Activated B cell treated with CpG ODN at 0.5 μM for 24 hours (primary cell): ENCODE results near the gene CENPL. TPM values are rescaled to one million over a fixed set of nuclear protein-coding genes. Genes with fewer than 3 reads are reported as not detected.
"Not testable (repeated sequence)": the region's sequence is repeated elsewhere in the genome, so short reads cannot be mapped to it uniquely, and the experiment has no call there.

ENCODE experiments used
- ATAC-seq: fragments of 200-7000 bp; cut with Tn5 transposase; one replicate; pipeline ENCODE4 v1.10.0; 2021; ENCODE audit warnings: low read depth, mild to moderate bottlenecking, moderate library complexity
- CTCF ChIA-PET: fragments of 350-600 bp; sonication (Branson Sonifier 250); formaldehyde crosslinking; loops from one replicate; lab custom pipeline; 2021; ENCODE audit warnings: antibody characterized with exemption; lab: Charles Lee
- POLR2A ChIA-PET: fragments of 350-600 bp; sonication (Branson Sonifier 250); formaldehyde crosslinking; loops from one replicate; lab custom pipeline; 2021; ENCODE audit warnings: antibody characterized with exemption; lab: Charles Lee
- DNase-seq: peaks from one replicate; pipeline ENCODE4 v3.0.0; 2022
- H3K27ac Mint-ChIP-seq: one replicate; pipeline ENCODE4 v1.8.0; 2020; ENCODE audit warnings: mixed read lengths
- H3K27me3 Mint-ChIP-seq: one replicate; pipeline ENCODE4 v1.8.0; 2021; ENCODE audit warnings: mixed read lengths
- H3K36me3 Mint-ChIP-seq: one replicate; pipeline ENCODE4 v1.8.0; 2021; ENCODE audit warnings: low read depth, mixed read lengths
- H3K4me1 Mint-ChIP-seq: one replicate; pipeline ENCODE4 v1.8.0; 2021; ENCODE audit warnings: mixed read lengths
- H3K4me3 Mint-ChIP-seq: one replicate; pipeline ENCODE4 v1.8.0; 2020; ENCODE audit warnings: mild to moderate bottlenecking, mixed read lengths
- H3K9me3 Mint-ChIP-seq: one replicate; pipeline ENCODE4 v1.8.0; 2020; ENCODE audit warnings: mixed read lengths
- intact Hi-C: fragments of 100-400 bp; cut with micrococcal nuclease; formaldehyde crosslinking; loops from one replicate; pipeline ENCODE4 v1.15.1; 2024
- total RNA-seq: library from RNA; stranded (reverse); gene quantifications from 2 replicates; pipeline ENCODE4 v1.2.3, GENCODE V29; 2022
- TF ChIP-seq, protein P1 (sequence below): fragments of 200-600 bp; IDR thresholded peaks from one replicate; pipeline ENCODE4 v1.8.0; 2022; ENCODE audit warnings: antibody characterized with exemption, mild to moderate bottlenecking

Gene CENPL
- total RNA-seq, 1 donor from 2014 or later, result 14.0 TPM

DNA sequence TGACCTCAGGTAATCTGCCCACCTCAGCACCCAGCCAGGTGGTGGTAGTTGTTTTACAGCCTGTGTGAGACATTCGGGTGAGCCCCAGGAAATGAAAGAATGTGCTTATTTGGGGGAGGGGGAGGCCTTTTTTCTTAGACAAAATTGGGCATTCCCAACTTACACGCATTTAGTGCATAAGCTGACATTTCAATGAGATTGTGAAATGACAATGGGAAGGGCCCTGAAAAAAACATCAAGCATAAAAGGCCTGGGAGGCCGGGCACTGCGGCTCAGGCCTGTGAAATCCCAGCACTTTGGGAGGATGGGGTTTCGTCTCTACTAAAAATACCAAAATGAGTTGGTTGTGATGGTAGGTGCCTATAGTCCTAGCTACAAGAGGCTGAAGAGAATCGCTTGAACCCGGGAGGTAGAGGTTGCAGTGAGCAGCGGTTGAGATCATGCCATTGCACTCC, 38.1 kb upstream of the CENPL start:
- H3K27me3 Mint-ChIP-seq, result no peaks in the 10 kb centered on the region
- POLR2A ChIA-PET, result interaction anchor here (0.7 to 1.6 kb wide), 4 partner anchors 8 to 445 kb away, joined by 3 to 6 read pairs (median 4); partner anchors contain the start of genes CENPL and DARS2
- intact Hi-C loops, result loop anchor here (10.0 kb wide), 1 partner anchor 882 kb away; no protein-coding TSS in a partner anchor
- no peak for ATAC-seq
- H3K9me3 Mint-ChIP-seq, result no peaks in the 10 kb centered on the region
- no peak for DNase-seq
- peaks cover 75% of the 10 kb centered on the region for H3K36me3 Mint-ChIP-seq
- TF ChIP-seq, protein P1, sequence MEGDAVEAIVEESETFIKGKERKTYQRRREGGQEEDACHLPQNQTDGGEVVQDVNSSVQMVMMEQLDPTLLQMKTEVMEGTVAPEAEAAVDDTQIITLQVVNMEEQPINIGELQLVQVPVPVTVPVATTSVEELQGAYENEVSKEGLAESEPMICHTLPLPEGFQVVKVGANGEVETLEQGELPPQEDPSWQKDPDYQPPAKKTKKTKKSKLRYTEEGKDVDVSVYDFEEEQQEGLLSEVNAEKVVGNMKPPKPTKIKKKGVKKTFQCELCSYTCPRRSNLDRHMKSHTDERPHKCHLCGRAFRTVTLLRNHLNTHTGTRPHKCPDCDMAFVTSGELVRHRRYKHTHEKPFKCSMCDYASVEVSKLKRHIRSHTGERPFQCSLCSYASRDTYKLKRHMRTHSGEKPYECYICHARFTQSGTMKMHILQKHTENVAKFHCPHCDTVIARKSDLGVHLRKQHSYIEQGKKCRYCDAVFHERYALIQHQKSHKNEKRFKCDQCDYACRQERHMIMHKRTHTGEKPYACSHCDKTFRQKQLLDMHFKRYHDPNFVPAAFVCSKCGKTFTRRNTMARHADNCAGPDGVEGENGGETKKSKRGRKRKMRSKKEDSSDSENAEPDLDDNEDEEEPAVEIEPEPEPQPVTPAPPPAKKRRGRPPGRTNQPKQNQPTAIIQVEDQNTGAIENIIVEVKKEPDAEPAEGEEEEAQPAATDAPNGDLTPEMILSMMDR, result no peak
- no peak overlapping the region for H3K4me3 Mint-ChIP-seq
- peaks cover 51% of the 10 kb centered on the region for H3K4me1 Mint-ChIP-seq
- H3K27ac Mint-ChIP-seq, result peak overlapping the region; percentile 24
- CTCF ChIA-PET, result no interaction called here

DNA sequence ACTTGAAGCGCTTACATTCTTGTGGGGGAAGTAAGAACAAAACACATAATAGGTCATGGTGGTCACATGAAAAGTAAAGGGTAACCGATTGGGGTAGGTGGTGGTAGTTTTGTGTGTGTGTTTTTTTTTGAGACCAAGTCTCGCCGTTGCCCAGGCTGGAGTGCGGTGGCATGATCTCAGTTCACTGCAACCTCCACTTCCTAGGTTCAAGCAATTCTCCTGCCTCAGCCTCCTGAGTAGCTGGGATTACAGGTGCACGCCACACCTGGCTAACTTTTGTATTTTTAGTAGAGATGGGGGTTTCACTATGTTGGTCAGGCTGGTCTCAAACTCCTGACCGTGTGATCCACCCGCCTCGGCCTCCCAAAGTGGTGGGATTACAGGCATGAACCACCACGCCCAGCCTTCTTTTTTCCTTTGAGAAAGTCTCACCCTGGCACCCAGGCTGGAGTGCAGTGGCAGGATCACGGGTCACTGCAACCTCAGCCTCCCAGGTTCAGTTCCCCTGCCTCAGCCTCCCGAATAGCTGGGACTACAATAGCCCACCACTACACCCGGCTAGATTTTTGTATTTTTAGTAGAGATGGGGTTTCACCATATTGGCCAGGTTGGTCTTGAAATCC, 37.6 kb upstream of the CENPL start:
- H3K27me3 Mint-ChIP-seq, DNase-seq, H3K4me3 Mint-ChIP-seq, H3K9me3 Mint-ChIP-seq, CTCF ChIA-PET: not testable (repeated sequence)
- POLR2A ChIA-PET, result interaction anchor here (0.7 to 1.7 kb wide), 4 partner anchors 7 to 448 kb away, joined by 3 to 11 read pairs (median 5); partner anchors contain the start of genes CENPL and DARS2
- H3K36me3 Mint-ChIP-seq, result peaks cover 75% of the 10 kb centered on the region
- intact Hi-C loops, result loop anchor here (10.0 kb wide), 1 partner anchor 883 kb away; no protein-coding TSS in a partner anchor
- H3K4me1 Mint-ChIP-seq, result peaks cover 47% of the 10 kb centered on the region
- ATAC-seq, result peak; percentile 10
- peak overlapping the region; percentile 24 for H3K27ac Mint-ChIP-seq

DNA sequence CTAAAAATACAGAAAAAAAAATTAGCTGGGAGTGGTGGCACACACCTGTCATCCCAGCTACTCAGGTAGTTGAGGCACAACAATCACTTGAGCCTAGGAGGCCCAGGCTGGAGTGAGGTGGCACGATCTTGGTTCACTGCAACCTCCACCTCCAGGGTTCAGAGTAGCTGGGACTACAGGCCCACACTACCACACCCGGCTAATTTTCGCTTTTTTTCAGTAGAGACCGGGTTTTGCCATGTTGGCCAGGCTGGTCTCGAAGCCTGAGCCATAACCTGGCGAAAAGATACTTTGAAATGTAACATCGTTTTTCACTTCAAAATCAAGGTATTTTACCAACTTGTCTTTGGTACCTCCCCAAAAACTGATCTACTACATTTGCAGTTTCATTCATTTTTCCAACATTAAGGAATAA, 37.1 kb upstream of the CENPL start:
- no peak for ATAC-seq
- no peak for DNase-seq
- TF ChIP-seq, protein P1, result no peak
- H3K27ac Mint-ChIP-seq, result peak overlapping the region; percentile 24
- POLR2A ChIA-PET, result interaction anchor here (1.6 to 1.7 kb wide), 2 partner anchors 37 to 448 kb away, joined by 3 to 11 read pairs; partner anchors contain the start of genes CENPL and DARS2
- intact Hi-C loops, result loop anchor here (10.0 kb wide), 1 partner anchor 883 kb away; no protein-coding TSS in a partner anchor
- peaks cover 74% of the 10 kb centered on the region for H3K36me3 Mint-ChIP-seq
- H3K27me3 Mint-ChIP-seq, result no peaks in the 10 kb centered on the region
- CTCF ChIA-PET, result no interaction called here
- H3K4me1 Mint-ChIP-seq, result peaks cover 42% of the 10 kb centered on the region
- no peaks in the 10 kb centered on the region for H3K9me3 Mint-ChIP-seq
- no peak overlapping the region for H3K4me3 Mint-ChIP-seq

DNA sequence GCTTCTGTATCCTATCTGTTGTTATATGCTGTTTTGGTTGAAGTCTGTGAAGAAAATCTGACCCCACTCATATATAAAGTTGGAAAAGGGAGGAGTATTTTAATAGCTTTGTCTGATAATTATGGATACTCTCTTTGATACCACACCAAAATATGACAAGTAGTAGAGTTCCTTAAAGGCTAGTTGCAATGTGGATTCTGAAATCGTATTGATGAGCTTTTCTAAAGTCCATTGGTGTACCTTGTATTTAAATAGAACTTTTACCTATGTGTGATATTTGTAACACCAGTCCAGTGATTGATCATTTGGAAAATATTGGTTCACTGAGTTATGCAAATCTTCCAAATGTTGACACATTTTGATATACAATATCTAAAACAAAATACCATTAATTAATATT, 35.4 kb upstream of the CENPL start:
- DNase-seq (no peak), ATAC-seq (no peak)
- CTCF ChIA-PET, result no interaction called here
- H3K27ac Mint-ChIP-seq, result no peak overlapping the region
- POLR2A ChIA-PET, result interaction anchor here (1.1 to 2.0 kb wide), 3 partner anchors 9 to 74 kb away, joined by 3 to 13 read pairs (median 4); partner anchors contain the start of gene ZBTB37
- intact Hi-C loops, result loop anchor here (10.0 kb wide), 1 partner anchor 885 kb away; no protein-coding TSS in a partner anchor
- H3K36me3 Mint-ChIP-seq, result peaks cover 73% of the 10 kb centered on the region
- peaks cover 26% of the 10 kb centered on the region for H3K4me1 Mint-ChIP-seq
- TF ChIP-seq, protein P1, result no peak
- H3K4me3 Mint-ChIP-seq, result no peak overlapping the region
- H3K27me3 Mint-ChIP-seq, result no peaks in the 10 kb centered on the region
- H3K9me3 Mint-ChIP-seq, result no peaks in the 10 kb centered on the region

DNA sequence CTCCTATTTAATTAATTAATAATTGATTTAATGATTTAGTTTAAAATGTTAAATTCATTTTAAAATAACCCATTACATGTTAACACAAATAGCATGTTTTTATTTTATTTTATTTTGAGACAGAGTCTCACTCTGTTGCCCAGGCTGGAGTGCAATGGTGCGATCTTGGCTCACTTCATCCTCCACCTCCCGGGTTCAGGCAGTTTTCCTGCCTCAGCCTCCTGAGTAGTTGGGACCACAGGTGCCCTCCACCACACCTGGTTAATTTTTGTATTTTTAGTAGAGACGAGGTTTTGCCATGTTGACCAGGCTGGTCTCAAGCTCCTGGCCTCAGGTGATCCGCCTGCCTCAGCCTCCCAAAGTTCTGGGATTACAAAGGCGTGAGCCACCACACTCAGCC, 34.9 kb upstream of the CENPL start:
- H3K9me3 Mint-ChIP-seq, ATAC-seq, H3K27ac Mint-ChIP-seq, intact Hi-C loops, CTCF ChIA-PET, H3K4me3 Mint-ChIP-seq, DNase-seq, H3K27me3 Mint-ChIP-seq: not testable (repeated sequence)
- Mint-ChIP-seq H3K36me3 (peaks cover 73% of the 10 kb centered on the region), H3K4me1 (peaks cover 20% of the 10 kb centered on the region)
- POLR2A ChIA-PET, result interaction anchor here (1.3 to 2.0 kb wide), 2 partner anchors 8 to 9 kb away, joined by 3 to 13 read pairs; partner anchors contain the start of gene ZBTB37

DNA sequence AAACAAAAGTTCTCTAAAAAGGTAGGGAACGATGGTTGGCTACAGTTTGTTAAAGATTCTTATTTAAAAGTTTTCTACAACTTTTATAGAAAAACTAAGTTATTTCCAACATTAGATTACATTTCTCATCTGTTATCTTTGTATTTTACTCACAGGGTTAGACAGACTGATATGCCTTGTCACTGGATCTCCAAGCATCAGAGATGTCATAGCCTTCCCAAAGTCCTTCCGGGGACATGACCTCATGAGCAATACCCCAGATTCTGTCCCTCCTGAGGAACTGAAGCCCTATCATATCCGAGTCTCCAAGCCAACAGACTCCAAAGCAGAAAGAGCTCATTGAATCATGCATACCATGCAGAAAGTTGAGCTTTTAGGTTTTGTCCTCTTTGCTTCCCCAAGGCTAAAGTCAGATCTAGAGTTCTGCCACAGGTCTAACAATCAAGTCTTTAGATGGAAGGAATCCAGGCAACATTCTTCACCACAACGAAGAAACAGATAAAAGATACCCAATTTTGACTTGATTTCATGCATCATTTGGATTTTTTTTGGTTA, 32.8 kb upstream of the CENPL start:
- TF ChIP-seq, protein P1, result no peak
- H3K27me3 Mint-ChIP-seq, result no peaks in the 10 kb centered on the region
- DNase-seq (no peak), ATAC-seq (no peak)
- intact Hi-C loops, result no loop called here
- no peaks in the 10 kb centered on the region for H3K9me3 Mint-ChIP-seq
- H3K4me1 Mint-ChIP-seq, result peaks cover 4% of the 10 kb centered on the region
- ChIA-PET CTCF (no interaction called here), POLR2A (interaction anchor here (0.8 to 1.4 kb wide), 3 partner anchors 8 to 11 kb away, joined by 3 to 5 read pairs (median 3); partner anchors contain the start of genes GAS5 and ZBTB37)
- H3K36me3 Mint-ChIP-seq, result peaks cover 72% of the 10 kb centered on the region
- no peak overlapping the region for H3K27ac Mint-ChIP-seq
- H3K4me3 Mint-ChIP-seq, result no peak overlapping the region
